ENCODE measurements around the gene PEAK1.

PEAK1 gene

GRCh38 chr15:77367631-77368030, 52.3 kb downstream of the PEAK1 start:
- TF ChIP-seq CTCF (IDR thresholded peaks at IDR 0.05; ENCODE audit: insufficient read depth, low read depth, low read length, missing control alignments) = no peak
- no peak overlapping the region for H3K4me3 ChIP-seq (ENCODE audit: low read length)
- no peak for DNase-seq (ENCODE audit: low read depth)

- no peak for TF ChIP-seq CTCF (IDR thresholded peaks at IDR 0.05; ENCODE audit: insufficient read depth, low read depth, low read length, missing control alignments)
- no peak for DNase-seq (ENCODE audit: low read depth)
- H3K4me3 ChIP-seq (ENCODE audit: low read length) = no peak overlapping the region
These were observed 58.4 kb downstream of the PEAK1 start for GRCh38 chr15:77361456-77361855.

- H3K4me3 ChIP-seq (ENCODE audit: low read length) = no peak overlapping the region
- DNase-seq (ENCODE audit: low read depth) = no peak
- TF ChIP-seq CTCF (IDR thresholded peaks at IDR 0.05; ENCODE audit: insufficient read depth, low read depth, low read length, missing control alignments) = no peak
These were observed 61.2 kb downstream of the PEAK1 start for GRCh38 chr15:77358545-77359240.

- no peak for DNase-seq (ENCODE audit: low read depth)
- TF ChIP-seq CTCF (IDR thresholded peaks at IDR 0.05; ENCODE audit: insufficient read depth, low read depth, low read length, missing control alignments) = no peak
- H3K4me3 ChIP-seq (ENCODE audit: low read length) = no peak overlapping the region
These were observed 63.6 kb downstream of the PEAK1 start for GRCh38 chr15:77356305-77356704.

- TF ChIP-seq CTCF (IDR thresholded peaks at IDR 0.05; ENCODE audit: insufficient read depth, low read depth, low read length, missing control alignments) = no peak
- DNase-seq (ENCODE audit: low read depth) = no peak
- no peak overlapping the region for H3K4me3 ChIP-seq (ENCODE audit: low read length)
These were observed 64.6 kb downstream of the PEAK1 start for GRCh38 chr15:77355321-77355720.

- peak; percentile 80 for DNase-seq (ENCODE audit: low read depth)
- no peak overlapping the region for H3K4me3 ChIP-seq (ENCODE audit: low read length)
These were observed 65.8 kb downstream of the PEAK1 start for GRCh38 chr15:77354063-77354462.

More at GRCh38 chr15:77354063-77354462, 65.8 kb downstream of the PEAK1 start:
- TF ChIP-seq CTCF (IDR thresholded peaks at IDR 0.05; ENCODE audit: insufficient read depth, low read depth, low read length, missing control alignments) = no peak

Measured in epithelial cell of esophagus (primary cell).